Psoas muscle (tissue), 8 donors: ENCODE results near the gene RASAL2. TPM values are rescaled to one million over a fixed set of nuclear protein-coding genes. Genes with fewer than 3 reads are reported as not detected.

Experiments used
- ATAC-seq, 4 donors: fragments of 200-7000 bp; cut with Tn5 transposase; one replicate each; pipeline ENCODE4 v1.9.1; 2020; ENCODE audit warnings: moderate library complexity in 3 of 4, mild to moderate bottlenecking in 2 of 4
- DNase-seq, 2 donors: peaks; one replicate each; pipeline ENCODE4 v3.0.0-alpha.2; 2020
- H3K27ac ChIP-seq: fragments of 200-600 bp; one replicate; pipeline ENCODE4 v1.8.0; 2022
- H3K27me3 ChIP-seq, 3 donors: fragments of 200-600 bp in 1 of 3; one replicate each; pipeline versions ENCODE4 v1.6.1 to v1.8.0; 2013 to 2022; ENCODE audit warnings: low read length in 2 of 3, mild to moderate bottlenecking in 2 of 3, moderate library complexity in 1 of 3; ENCODE audit not compliant: insufficient read depth in 3 of 3
- H3K36me3 ChIP-seq, 2 donors: fragments of 200-600 bp in 1 of 2; one replicate each; pipeline versions ENCODE4 v1.6.1 to v1.8.0; 2013 to 2022; ENCODE audit warnings: low read depth in 1 of 2, mild to moderate bottlenecking in 1 of 2, moderate library complexity in 1 of 2; ENCODE audit not compliant: insufficient read depth in 1 of 2
- H3K4me1 ChIP-seq: fragments of 200-600 bp; one replicate; pipeline ENCODE4 v1.8.0; 2022
- H3K4me3 ChIP-seq: fragments of 200-600 bp; one replicate; pipeline ENCODE4 v1.8.0; 2022; ENCODE audit warnings: mild to moderate bottlenecking
- H3K9me3 ChIP-seq: fragments of 200-600 bp; one replicate; pipeline ENCODE4 v1.8.0; 2022
- WGBS, 3 donors: extraction: QIAGEN DNeasy Blood & Tissue Kit; methylation state at CpG; one replicate each; pipeline versions ENCODE4 v1.1.6 to v1.1.7; 2013; 5-methylcytosine and 5-hydroxymethylcytosine counted together
- intact Hi-C, 2 donors: fragments of 100-400 bp; cut with DNase I; formaldehyde crosslinking; loops; one replicate each; pipeline versions ENCODE4 v1.11.0 to v1.14.2; 2022
- polyA plus RNA-seq, 3 donors: library from polyadenylated mRNA; stranded (reverse); fragments of 200-250 nt; gene quantifications; one replicate each; pipeline ENCODE4 v1.2.3, GENCODE V29; 2013
- total RNA-seq, 4 donors: library from RNA; stranded (reverse); fragmentation: NEBNext Ultra II Directional in 2 of 4; extraction: Animal tissue kit (Norgen Biotek cat#: 25700) in 2 of 4; gene quantifications; one replicate each; pipeline versions ENCODE4 v1.2.1 to v1.2.4, GENCODE V29; 2021 to 2023
- TF ChIP-seq, protein P1 (sequence below): fragments of 200-600 bp; IDR thresholded peaks from one replicate; pipeline ENCODE4 v1.8.0; 2022; ENCODE audit warnings: antibody characterized with exemption
- donor health status: healthy with polysubstance abuse.
- donor health status: DM: no; HTN: no; CAD: no; lungs with moderate emphysema.
- donor health status: Bipolar disorder and iron deficiency.
- donor health status: healthy.
- donor health status: DM: yes; HTN: yes; CAD: no.
- donor health status: DM: no; HTN: no; CAD: no.
- donor health status: DM: no; HTN: no; CAD: no.
- donor health status: DM: yes; HTN: yes; CAD: no.

RASAL2 gene
- total and polyA plus RNA-seq, 7 donors, result 1.9 to 42.1 (median 5.5) TPM

DNA sequence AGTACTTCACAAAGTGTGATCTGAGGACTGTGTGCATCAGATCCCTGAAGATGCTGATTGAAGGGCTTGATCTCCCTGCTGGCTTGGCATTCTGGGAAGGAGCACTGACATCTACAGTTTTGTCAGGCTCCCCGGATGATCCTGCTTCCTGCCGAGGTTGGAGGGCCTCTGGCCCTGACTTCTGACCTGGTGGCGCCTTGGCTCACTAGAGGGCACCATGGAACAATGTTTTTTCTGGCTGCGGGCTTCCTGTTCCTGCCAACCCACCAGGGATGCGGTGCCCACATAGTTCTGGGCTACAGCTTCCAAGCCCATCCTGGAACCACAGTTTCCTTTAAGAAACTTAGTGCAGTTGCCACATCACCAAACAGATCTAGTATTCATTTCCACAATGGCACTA lies 38.8 kb upstream of the RASAL2 start:
- TF ChIP-seq, protein P1, sequence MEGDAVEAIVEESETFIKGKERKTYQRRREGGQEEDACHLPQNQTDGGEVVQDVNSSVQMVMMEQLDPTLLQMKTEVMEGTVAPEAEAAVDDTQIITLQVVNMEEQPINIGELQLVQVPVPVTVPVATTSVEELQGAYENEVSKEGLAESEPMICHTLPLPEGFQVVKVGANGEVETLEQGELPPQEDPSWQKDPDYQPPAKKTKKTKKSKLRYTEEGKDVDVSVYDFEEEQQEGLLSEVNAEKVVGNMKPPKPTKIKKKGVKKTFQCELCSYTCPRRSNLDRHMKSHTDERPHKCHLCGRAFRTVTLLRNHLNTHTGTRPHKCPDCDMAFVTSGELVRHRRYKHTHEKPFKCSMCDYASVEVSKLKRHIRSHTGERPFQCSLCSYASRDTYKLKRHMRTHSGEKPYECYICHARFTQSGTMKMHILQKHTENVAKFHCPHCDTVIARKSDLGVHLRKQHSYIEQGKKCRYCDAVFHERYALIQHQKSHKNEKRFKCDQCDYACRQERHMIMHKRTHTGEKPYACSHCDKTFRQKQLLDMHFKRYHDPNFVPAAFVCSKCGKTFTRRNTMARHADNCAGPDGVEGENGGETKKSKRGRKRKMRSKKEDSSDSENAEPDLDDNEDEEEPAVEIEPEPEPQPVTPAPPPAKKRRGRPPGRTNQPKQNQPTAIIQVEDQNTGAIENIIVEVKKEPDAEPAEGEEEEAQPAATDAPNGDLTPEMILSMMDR, result peak; percentile 29
- no peak overlapping the region for H3K4me3 ChIP-seq
- no peaks in the 10 kb centered on the region for H3K27me3 ChIP-seq
- no peaks in the 10 kb centered on the region for H3K36me3 ChIP-seq
- H3K27ac ChIP-seq, result no peak overlapping the region
- peak; percentile 38 to 63 (median 56) for ATAC-seq
- 9 to 16% (median 13%) methylated on average over 5 of the region's 5 CpGs for whole genome bisulfite sequencing, 3 donors
- DNase-seq, result peak in 1 of 2 donors; percentile 35
- intact Hi-C loops, result loop anchor here in 1 of 2 donors (10.0 kb wide), 1 partner anchor 130 kb away; no protein-coding TSS in a partner anchor
- no peaks in the 10 kb centered on the region for H3K9me3 ChIP-seq
- peaks cover 9% of the 10 kb centered on the region for H3K4me1 ChIP-seq

DNA sequence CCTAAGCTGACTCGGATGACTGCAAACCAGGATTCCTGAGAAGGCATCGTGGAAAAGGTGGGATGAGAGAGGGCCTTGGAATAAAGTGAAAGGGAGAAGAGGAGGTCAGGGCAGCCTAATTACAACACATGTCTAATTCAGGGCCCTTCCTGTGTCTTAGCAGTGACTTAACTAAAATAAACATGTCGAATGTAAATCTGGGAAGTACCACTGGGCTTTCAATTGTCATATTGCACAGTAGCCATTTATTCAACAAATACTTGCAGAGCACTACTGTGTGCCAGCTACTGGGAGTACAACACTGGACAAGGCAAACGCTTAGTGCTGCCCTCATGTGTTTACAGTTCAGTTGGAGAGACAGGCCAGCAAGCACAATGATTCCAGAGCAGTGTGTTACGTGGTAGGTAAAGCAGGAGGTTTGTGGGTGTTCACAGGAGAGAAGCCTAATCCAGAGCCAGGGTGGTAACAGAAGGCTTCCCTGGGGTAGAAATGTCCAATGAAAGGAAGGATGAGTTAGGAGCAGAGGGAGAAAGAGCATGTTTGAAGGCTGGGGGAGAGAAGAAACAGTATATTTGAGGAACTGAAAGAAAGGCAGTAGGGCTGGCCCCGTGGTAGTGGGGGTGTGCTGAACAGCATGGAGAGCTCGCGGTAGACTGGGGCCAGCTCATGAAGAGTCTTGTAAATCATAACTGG lies 38.0 kb upstream of the RASAL2 start:
- Histone ChIP-seq H3K4me3 (no peak overlapping the region), H3K36me3 (no peaks in the 10 kb centered on the region), H3K9me3 (no peaks in the 10 kb centered on the region), H3K4me1 (peaks cover 10% of the 10 kb centered on the region), H3K27me3 (no peaks in the 10 kb centered on the region), H3K27ac (peak overlapping the region; percentile 31)
- intact Hi-C loops, result loop anchor here in 1 of 2 donors (10.0 kb wide), 1 partner anchor 129 kb away; no protein-coding TSS in a partner anchor
- DNase-seq, result no peak
- TF ChIP-seq, protein P1, result peak; percentile 16
- ATAC-seq, result peak; percentile 58 to 78 (median 67)
- WGBS, 3 donors, result 64 to 71% (median 68%) methylated on average over 8 of the region's 8 CpGs

DNA sequence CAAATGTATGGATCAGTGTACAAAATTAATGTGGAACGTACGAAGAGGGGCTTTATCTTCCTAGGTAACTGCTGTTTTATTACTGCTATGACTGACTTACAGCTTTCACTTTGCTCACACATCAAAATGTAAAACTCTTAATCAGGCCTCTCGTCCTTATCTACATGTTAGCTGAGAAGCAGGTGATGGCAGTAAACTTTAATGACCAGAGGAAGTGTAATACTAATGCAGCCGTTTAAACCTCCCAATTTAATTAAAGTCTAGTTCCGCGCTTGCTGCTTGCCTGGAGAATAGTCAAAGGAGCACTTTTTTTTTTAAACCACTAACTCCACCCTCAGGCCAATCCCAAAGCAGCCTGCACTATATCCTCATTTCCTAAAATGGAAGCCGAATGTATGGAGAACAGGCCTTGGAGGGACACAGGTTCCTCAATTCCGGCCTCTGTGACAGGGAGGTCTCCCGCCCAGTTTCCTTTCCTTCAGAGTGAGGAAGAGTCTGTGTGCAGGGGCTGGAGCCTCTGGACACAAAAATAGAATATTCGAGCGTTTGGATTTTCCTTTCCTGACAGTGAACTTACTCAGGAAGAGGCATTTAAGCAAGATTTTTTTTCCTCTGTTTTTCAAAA lies 36.7 kb upstream of the RASAL2 start:
- DNase-seq (no peak), ATAC-seq (peak in 1 of 4 donors; percentile 14)
- Histone ChIP-seq H3K27me3 (no peaks in the 10 kb centered on the region), H3K36me3 (no peaks in the 10 kb centered on the region), H3K9me3 (no peaks in the 10 kb centered on the region), H3K27ac (peak overlapping the region; percentile 13), H3K4me1 (peaks cover 14% of the 10 kb centered on the region), H3K4me3 (peak overlapping the region; percentile 19)
- 60 to 63% (median 63%) methylated on average over 11 of the region's 11 CpGs for WGBS, 3 donors
- TF ChIP-seq, protein P1, result no peak
- intact Hi-C loops, result loop anchor here in 1 of 2 donors (10.0 kb wide), 1 partner anchor 128 kb away; no protein-coding TSS in a partner anchor

DNA sequence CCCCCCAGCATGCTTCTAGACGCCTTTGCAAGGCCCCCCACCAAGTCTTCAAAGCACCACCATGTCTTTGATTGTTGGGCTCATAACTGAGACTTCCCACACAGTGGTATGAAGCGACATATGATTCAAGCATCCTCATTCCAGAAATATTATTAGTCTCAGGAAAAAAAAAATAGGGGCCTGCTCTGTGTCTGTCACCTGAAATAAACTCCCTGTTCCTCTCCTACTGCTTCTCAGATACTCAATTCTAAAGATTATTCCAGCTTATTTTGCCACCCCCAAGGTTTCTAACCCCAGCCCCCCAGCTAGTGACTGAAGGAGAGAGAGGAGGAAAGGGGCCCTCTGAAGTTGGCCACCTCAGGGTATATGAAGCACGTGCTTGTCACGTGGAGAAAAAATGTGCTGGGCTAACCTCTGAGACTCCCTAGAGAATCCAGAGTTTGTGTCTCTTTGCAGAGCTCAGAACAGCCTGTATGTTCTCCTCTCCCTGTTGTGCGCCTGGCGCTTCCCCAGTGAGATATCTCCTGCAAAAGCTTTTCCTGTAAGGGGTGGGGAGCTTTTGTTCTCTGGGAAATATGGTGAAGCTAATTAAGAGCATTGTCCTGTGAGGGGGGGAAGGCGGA lies 35.9 kb upstream of the RASAL2 start:
- TF ChIP-seq, protein P1, result no peak
- peak overlapping the region; percentile 13 for H3K27ac ChIP-seq
- no peak overlapping the region for H3K4me3 ChIP-seq
- peaks cover 17% of the 10 kb centered on the region for H3K4me1 ChIP-seq
- ATAC-seq, result peak in 3 of 4 donors; percentile 55 to 60 (median 60)
- H3K9me3 ChIP-seq, result no peaks in the 10 kb centered on the region
- WGBS, 3 donors, result 41 to 53% (median 53%) methylated on average over 7 of the region's 7 CpGs
- DNase-seq, result peak; percentile 44 to 73
- intact Hi-C loops, result loop anchor here in 1 of 2 donors (10.0 kb wide), 1 partner anchor 127 kb away; no protein-coding TSS in a partner anchor
- no peaks in the 10 kb centered on the region for H3K36me3 ChIP-seq
- no peaks in the 10 kb centered on the region for H3K27me3 ChIP-seq
